Activated CD4-positive, alpha-beta T cell treated with anti-CD3 and anti-CD28 coated beads, Interleukin-2, amount 10 ng/mL, durations not matched to agents 7 days and 5 days (primary cell): ENCODE measurements around the gene DSC1. TPM values are rescaled to one million over a fixed set of nuclear protein-coding genes. Genes with fewer than 3 reads are reported as not detected.
"Not testable (repeated sequence)": the region's sequence is repeated elsewhere in the genome, so short reads cannot be mapped to it uniquely, and the experiment has no call there.

Experiments
- CTCF ChIA-PET: fragments of 350-600 bp; sonication (Branson Sonifier 250); formaldehyde crosslinking; loops from one replicate; lab custom pipeline; 2021; ENCODE audit warnings: antibody characterized with exemption; lab: Charles Lee
- POLR2A ChIA-PET: fragments of 350-600 bp; sonication (Branson Sonifier 250); formaldehyde crosslinking; loops from one replicate; lab custom pipeline; 2021; ENCODE audit warnings: antibody characterized with exemption; lab: Charles Lee
- DNase-seq: peaks from one replicate; pipeline ENCODE4 v3.0.0-alpha.2; 2020
- H3K27ac Mint-ChIP-seq: one replicate; pipeline ENCODE4 v1.8.0; 2021; ENCODE audit warnings: mild to moderate bottlenecking, moderate library complexity, mixed read lengths
- H3K27me3 Mint-ChIP-seq: one replicate; pipeline ENCODE4 v1.8.0; 2021; ENCODE audit warnings: mixed read lengths
- H3K36me3 Mint-ChIP-seq: one replicate; pipeline ENCODE4 v1.8.0; 2021; ENCODE audit warnings: low read depth, mixed read lengths
- H3K4me1 Mint-ChIP-seq: one replicate; pipeline ENCODE4 v1.8.0; 2021; ENCODE audit warnings: mixed read lengths
- H3K4me3 Mint-ChIP-seq: one replicate; pipeline ENCODE4 v1.8.0; 2021; ENCODE audit warnings: mild to moderate bottlenecking, moderate library complexity, mixed read lengths
- H3K9me3 Mint-ChIP-seq: one replicate; pipeline ENCODE4 v1.8.0; 2021; ENCODE audit warnings: mixed read lengths
- total RNA-seq, 2 experiments: library from RNA; stranded (reverse); gene quantifications; one replicate each; pipeline ENCODE4 v1.2.3, GENCODE V29; 2021

DSC1 gene
- total RNA-seq, 2 experiments from 2014 or later, result 0.27 to 0.33 TPM

DNA sequence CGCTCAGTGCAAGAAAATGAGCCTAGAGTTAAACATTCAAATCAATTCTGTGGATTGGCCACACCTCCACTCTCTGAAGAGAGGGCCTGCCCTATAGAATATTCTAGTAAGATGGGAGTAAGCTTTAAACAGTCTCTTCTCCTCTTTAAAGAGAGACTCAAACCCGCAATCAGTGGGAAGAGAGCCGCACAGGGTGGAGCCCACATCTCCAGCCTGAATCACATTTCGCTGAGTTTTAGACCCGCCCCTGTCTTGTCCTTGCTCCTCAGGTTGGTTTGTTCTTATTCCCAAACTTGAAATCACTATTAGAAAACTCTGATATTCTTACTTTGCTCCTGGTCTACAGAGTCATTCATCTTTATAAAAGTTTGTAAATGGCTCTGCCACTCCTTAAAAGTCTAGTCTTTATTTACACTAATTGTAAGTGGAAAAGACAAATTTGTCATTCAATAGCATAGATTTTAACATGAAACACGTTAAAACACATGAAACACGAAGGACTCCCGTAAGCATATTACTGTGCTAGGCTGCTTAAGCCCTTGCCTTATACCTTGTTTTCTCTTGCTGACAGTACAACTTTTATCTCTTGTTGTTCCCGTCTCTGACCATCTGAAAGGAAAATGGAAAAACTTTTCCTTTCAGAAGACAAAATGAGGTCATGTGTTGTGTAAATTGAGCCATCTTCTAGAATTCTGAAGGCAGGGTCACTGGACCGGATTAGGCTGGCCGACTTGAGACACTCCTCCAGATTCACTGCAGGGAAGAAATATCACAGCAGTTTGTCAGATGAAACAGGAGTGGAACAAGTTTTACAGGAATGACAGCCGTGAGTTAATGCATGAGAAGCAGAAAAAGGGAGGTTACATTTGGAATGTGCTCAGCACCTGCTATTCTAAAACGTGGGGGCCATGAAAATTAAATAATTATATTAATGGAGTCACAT lies 5.6 kb downstream of the DSC1 start:
- no peak overlapping the region for H3K27ac Mint-ChIP-seq
- H3K9me3 Mint-ChIP-seq, result no peaks in the 10 kb centered on the region
- H3K27me3 Mint-ChIP-seq, result no peaks in the 10 kb centered on the region
- ChIA-PET CTCF (no interaction called here), POLR2A (no interaction called here)
- H3K36me3 Mint-ChIP-seq, result no peaks in the 10 kb centered on the region
- no peak overlapping the region for H3K4me3 Mint-ChIP-seq
- no peak for DNase-seq
- H3K4me1 Mint-ChIP-seq, result peaks cover 1% of the 10 kb centered on the region

DNA sequence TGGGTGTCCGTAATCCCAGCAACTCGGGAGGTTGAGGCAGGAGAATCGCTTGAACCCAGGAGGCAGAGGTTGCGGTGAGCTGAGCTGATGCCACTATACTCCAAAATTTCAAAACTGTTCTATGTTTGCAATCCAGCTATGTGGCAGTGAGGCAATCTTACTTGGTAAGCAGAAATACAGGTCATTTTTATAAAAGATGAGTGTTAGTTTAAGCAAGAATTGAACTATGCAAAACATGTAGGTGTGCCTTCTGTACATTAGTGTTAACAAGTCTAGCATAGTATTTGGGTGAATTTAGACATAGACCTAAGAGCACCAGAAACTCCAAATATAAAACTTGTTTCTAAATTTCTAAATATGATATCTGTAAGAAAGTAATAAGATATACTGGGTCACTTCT lies 7.2 kb downstream of the DSC1 start:
- H3K36me3 Mint-ChIP-seq, result no peaks in the 10 kb centered on the region
- H3K4me3 Mint-ChIP-seq, result no peak overlapping the region
- ChIA-PET CTCF (no interaction called here), POLR2A (no interaction called here)
- no peaks in the 10 kb centered on the region for H3K4me1 Mint-ChIP-seq
- no peaks in the 10 kb centered on the region for H3K9me3 Mint-ChIP-seq
- H3K27ac Mint-ChIP-seq, result no peak overlapping the region
- no peak for DNase-seq
- H3K27me3 Mint-ChIP-seq, result no peaks in the 10 kb centered on the region

DNA sequence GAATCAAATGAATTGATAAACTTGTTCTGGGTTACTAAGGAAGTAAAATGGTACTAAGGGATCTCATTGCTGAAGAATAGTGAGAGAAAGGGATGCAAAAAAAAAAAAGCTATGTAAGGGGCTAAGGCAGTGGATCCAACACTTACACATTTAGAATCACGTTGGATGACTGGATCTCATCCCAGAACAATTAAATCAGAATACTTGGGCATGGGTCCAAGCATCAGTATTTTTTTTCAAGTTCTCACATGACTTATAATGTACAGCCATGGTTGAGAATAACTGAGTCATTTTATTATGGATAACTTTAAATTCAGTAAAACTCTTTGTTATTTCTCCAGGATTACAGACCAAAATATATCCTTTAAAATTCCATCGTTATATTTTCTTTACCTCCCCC lies 8.5 kb downstream of the DSC1 start:
- no peak overlapping the region for H3K27ac Mint-ChIP-seq
- H3K9me3 Mint-ChIP-seq, result no peaks in the 10 kb centered on the region
- ChIA-PET CTCF (no interaction called here), POLR2A (no interaction called here)
- no peak for DNase-seq
- no peak overlapping the region for H3K4me3 Mint-ChIP-seq
- H3K4me1 Mint-ChIP-seq, result no peaks in the 10 kb centered on the region
- no peaks in the 10 kb centered on the region for H3K36me3 Mint-ChIP-seq
- H3K27me3 Mint-ChIP-seq, result no peaks in the 10 kb centered on the region

DNA sequence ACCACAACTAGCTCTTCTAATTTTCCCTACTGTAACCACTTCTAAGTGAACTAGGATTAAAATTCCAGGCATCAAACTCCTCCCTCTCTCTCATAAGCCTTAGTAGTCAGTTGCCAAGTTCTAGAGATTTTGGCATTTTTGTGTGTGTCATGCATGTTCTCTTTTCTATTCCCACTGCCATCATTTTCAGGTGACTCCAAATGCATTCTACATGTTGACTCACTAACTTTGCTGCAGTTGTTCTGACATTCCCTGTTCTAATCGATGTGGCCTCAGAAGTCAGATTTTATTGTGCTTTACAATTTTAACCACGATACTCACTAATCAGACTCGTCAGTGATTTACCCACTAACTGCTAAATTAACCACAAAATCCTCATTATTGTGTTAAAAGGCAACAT lies 13.3 kb downstream of the DSC1 start:
- CTCF ChIA-PET, result no interaction called here
- Mint-ChIP-seq H3K4me3 (no peak overlapping the region), H3K4me1 (no peaks in the 10 kb centered on the region), H3K27me3 (no peaks in the 10 kb centered on the region), H3K27ac (no peak overlapping the region), H3K9me3 (peaks cover 6% of the 10 kb centered on the region), H3K36me3 (no peaks in the 10 kb centered on the region)
- no peak for DNase-seq
- POLR2A ChIA-PET, result no interaction called here

GRCh38 chr18:31148600-31148999 lies 14.1 kb downstream of the DSC1 start:
- no peak overlapping the region for H3K4me3 Mint-ChIP-seq
- DNase-seq, result no peak
- H3K9me3 Mint-ChIP-seq, result peaks cover 6% of the 10 kb centered on the region
- H3K27ac Mint-ChIP-seq, result no peak overlapping the region
- ChIA-PET CTCF (no interaction called here), POLR2A (no interaction called here)
- no peaks in the 10 kb centered on the region for H3K27me3 Mint-ChIP-seq
- no peaks in the 10 kb centered on the region for H3K36me3 Mint-ChIP-seq
- H3K4me1 Mint-ChIP-seq, result no peaks in the 10 kb centered on the region

- ChIA-PET CTCF (no interaction called here), POLR2A (no interaction called here)
- H3K27ac Mint-ChIP-seq, result no peak overlapping the region
These were observed 15.8 kb downstream of the DSC1 start for GRCh38 chr18:31146809-31147208.

DNA sequence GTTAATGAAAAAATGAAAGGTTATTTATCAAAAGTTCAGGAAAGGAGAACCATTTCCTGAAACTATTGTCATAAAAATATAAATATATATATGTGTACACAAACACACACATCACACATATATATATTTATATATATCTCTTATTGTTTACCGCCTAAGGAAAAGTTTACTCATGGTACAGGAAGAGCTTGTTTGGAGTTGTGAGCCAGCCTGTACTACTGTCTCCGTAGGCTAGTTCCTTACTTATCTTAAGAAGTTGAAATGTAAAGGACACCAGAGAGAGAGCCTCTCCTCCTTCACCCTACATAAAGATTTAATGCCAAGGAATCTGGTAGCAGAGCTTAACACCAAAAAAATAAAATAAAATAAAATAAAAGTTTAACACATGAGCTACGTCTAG lies 19.6 kb downstream of the DSC1 start:
- H3K27ac Mint-ChIP-seq, result no peak overlapping the region
- peaks cover 6% of the 10 kb centered on the region for H3K9me3 Mint-ChIP-seq
- no peaks in the 10 kb centered on the region for H3K27me3 Mint-ChIP-seq
- CTCF ChIA-PET, result no interaction called here
- no peak for DNase-seq
- POLR2A ChIA-PET, result no interaction called here
- no peak overlapping the region for H3K4me3 Mint-ChIP-seq
- H3K4me1 Mint-ChIP-seq, result no peaks in the 10 kb centered on the region
- H3K36me3 Mint-ChIP-seq, result no peaks in the 10 kb centered on the region

More at GRCh38 chr18:31146809-31147208, 15.8 kb downstream of the DSC1 start:
- Mint-ChIP-seq H3K9me3 (peaks cover 6% of the 10 kb centered on the region), H3K4me3 (no peak overlapping the region), H3K36me3 (no peaks in the 10 kb centered on the region), H3K4me1 (no peaks in the 10 kb centered on the region), H3K27me3 (no peaks in the 10 kb centered on the region)
- no peak for DNase-seq

GRCh38 chr18:31138709-31139108 lies 23.9 kb downstream of the DSC1 start:
- H3K27ac Mint-ChIP-seq, result no peak overlapping the region
- H3K9me3 Mint-ChIP-seq, result no peaks in the 10 kb centered on the region
- no peak for DNase-seq
- H3K4me1 Mint-ChIP-seq, result no peaks in the 10 kb centered on the region
- H3K4me3 Mint-ChIP-seq, result no peak overlapping the region
- no peaks in the 10 kb centered on the region for H3K27me3 Mint-ChIP-seq
- H3K36me3 Mint-ChIP-seq, result no peaks in the 10 kb centered on the region
- POLR2A ChIA-PET, result interaction anchor here (0.7 kb wide), 1 partner anchor 364 kb away, joined by 4 read pairs; no protein-coding TSS in a partner anchor
- CTCF ChIA-PET, result no interaction called here

DNA sequence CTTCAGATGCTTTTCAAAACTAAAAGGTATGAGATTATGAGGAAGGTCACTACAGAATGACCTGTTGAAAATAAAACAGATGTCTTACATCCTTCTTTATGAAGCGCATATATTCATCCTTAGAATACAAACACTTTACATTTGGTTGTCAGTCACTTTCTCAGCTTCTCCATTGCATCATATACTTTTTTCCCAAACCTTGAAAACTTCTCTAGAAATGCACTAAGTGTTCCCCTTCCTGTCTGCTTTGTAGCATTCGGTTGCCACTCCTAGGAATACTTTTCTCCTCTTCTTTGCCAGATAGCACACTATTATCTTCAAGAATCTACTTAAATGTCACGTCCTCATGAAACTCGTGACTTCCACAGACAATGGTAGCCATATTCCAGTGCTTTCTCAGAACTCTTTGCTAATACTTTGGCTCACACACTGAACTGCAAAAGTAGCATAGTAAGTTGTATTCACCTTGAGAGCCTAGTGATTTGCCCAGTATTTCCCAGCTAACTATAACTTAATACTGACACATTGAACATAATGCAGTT lies 27.6 kb downstream of the DSC1 start:
- CTCF ChIA-PET, result no interaction called here
- no peak overlapping the region for H3K27ac Mint-ChIP-seq
- no peaks in the 10 kb centered on the region for H3K9me3 Mint-ChIP-seq
- no peaks in the 10 kb centered on the region for H3K27me3 Mint-ChIP-seq
- no peaks in the 10 kb centered on the region for H3K4me1 Mint-ChIP-seq
- no peak for DNase-seq
- no peak overlapping the region for H3K4me3 Mint-ChIP-seq
- H3K36me3 Mint-ChIP-seq, result no peaks in the 10 kb centered on the region
- POLR2A ChIA-PET, result no interaction called here

- Mint-ChIP-seq H3K36me3 (no peaks in the 10 kb centered on the region), H3K27ac (no peak overlapping the region), H3K27me3 (no peaks in the 10 kb centered on the region), H3K4me1 (no peaks in the 10 kb centered on the region), H3K4me3 (no peak overlapping the region), H3K9me3 (no peaks in the 10 kb centered on the region)
- no peak for DNase-seq
- ChIA-PET CTCF (no interaction called here), POLR2A (no interaction called here)
These were observed 33.1 kb downstream of the DSC1 start for GRCh38 chr18:31129398-31130115.

GRCh38 chr18:31125878-31126277 lies 36.8 kb downstream of the DSC1 start:
- H3K4me3 Mint-ChIP-seq, result no peak overlapping the region
- peaks cover under 1% of the 10 kb centered on the region for H3K4me1 Mint-ChIP-seq
- no peaks in the 10 kb centered on the region for H3K36me3 Mint-ChIP-seq
- no peaks in the 10 kb centered on the region for H3K9me3 Mint-ChIP-seq
- DNase-seq, result no peak
- ChIA-PET POLR2A (no interaction called here), CTCF (no interaction called here)
- H3K27me3 Mint-ChIP-seq, result no peaks in the 10 kb centered on the region
- no peak overlapping the region for H3K27ac Mint-ChIP-seq

DNA sequence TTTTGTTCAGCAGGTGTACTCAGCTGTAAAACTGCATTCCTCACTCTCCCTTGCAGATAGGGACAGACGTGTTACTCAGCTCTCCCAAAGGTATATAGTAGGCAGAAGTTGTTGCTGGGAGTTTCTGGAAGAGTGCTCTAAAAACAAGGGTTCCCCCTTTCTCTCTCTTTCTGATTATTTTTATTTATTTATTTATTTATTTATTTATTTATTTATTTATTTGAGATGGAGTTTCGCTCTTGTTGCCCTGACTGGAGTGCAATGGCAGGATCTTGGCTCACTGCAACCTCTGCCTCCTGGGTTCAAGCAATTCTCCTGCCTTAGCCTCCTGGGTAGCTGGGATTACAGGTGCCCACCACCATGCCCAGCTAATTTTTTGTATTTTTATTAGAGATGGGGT lies 39.5 kb downstream of the DSC1 start:
- POLR2A ChIA-PET, result not testable (repeated sequence)

DNA sequence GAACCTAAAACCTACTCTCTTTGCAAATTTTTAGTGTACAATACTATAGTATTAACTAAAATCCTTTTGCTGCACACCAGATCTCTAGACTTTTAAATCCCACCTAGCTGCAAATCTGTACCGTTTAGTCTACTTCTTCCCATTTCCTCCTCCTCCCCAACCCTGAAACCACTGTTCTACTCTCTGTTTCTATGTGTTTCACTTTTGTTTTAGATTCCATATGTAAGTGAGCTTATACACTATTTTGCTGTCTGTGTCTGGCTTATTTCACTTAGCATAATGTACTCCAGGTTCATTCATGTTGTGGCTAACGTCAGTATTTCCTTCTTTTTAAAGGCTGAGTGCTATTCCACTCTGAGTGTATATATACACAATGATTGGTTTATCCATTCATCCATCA lies 42.1 kb downstream of the DSC1 start:
- peaks cover 5% of the 10 kb centered on the region for H3K4me1 Mint-ChIP-seq
- POLR2A ChIA-PET, result no interaction called here
- H3K27me3 Mint-ChIP-seq, result no peaks in the 10 kb centered on the region
- no peaks in the 10 kb centered on the region for H3K36me3 Mint-ChIP-seq
- H3K27ac Mint-ChIP-seq, result no peak overlapping the region
- CTCF ChIA-PET, result no interaction called here
- H3K4me3 Mint-ChIP-seq, result no peak overlapping the region
- no peaks in the 10 kb centered on the region for H3K9me3 Mint-ChIP-seq
- no peak for DNase-seq

More for the DNA sequence above, 39.5 kb downstream of the DSC1 start:
- H3K9me3 Mint-ChIP-seq, H3K36me3 Mint-ChIP-seq, CTCF ChIA-PET, H3K27ac Mint-ChIP-seq, H3K4me3 Mint-ChIP-seq, H3K4me1 Mint-ChIP-seq, DNase-seq, H3K27me3 Mint-ChIP-seq: not testable (repeated sequence)
